K562 (cell line): Measurements from ENCODE around the gene GPX6. TPM values are rescaled to one million over a fixed set of nuclear protein-coding genes. Genes with fewer than 3 reads are reported as not detected.
A peak's percentile ranks its signal among the peaks of the same experiment; 100 is the strongest.

ENCODE experiments used
- CCAR2 ChIP-seq: fragments of 200-400 bp; formaldehyde crosslinking; IDR thresholded peaks from 2 replicates; pipeline ENCODE4 v1.6.1; 2017; ENCODE audit warnings: mild to moderate bottlenecking, low read depth, low read length
- CCNT2 ChIP-seq: IDR thresholded peaks from 2 replicates; pipeline ENCODE4 v1.6.1; 2011; ENCODE audit warnings: borderline replicate concordance, low read depth, mild to moderate bottlenecking, moderate library complexity, mixed read lengths, low read length; ENCODE audit not compliant: insufficient read length; ENCODE audit errors: extremely low read depth
- DACH1 ChIP-seq: fragments of 450-650 bp; IDR thresholded peaks from 2 replicates; pipeline ENCODE4 v1.6.1; 2018; ENCODE audit not compliant: partially characterized antibody
- ETV1 ChIP-seq: fragments of 450-650 bp; conservative IDR thresholded peaks from 2 replicates; pipeline ENCODE4 v1.6.1; 2016; ENCODE audit warnings: missing genetic modification characterization, control low read depth, low read depth, missing compliant biosample characterization
- FOXK1 ChIP-seq: sonication (generic); formaldehyde crosslinking; IDR thresholded peaks from 2 replicates; pipeline ENCODE4 v1.8.0; 2022; ENCODE audit warnings: missing genetic modification reagents, mild to moderate bottlenecking, borderline replicate concordance
- GABPB2 ChIP-seq: fragments of 250-450 bp; sonication (Bioruptor Pico); conservative IDR thresholded peaks from 2 replicates; pipeline ENCODE4 v1.5.1; 2021; ENCODE audit warnings: mild to moderate bottlenecking
- HDAC1 ChIP-seq, 2 experiments: fragments of 450-650 bp; IDR thresholded peaks; 2 replicates each; pipeline ENCODE4 v1.6.1; 2016 to 2017; ENCODE audit warnings: inconsistent platforms in 1 of 2, mild to moderate bottlenecking in 1 of 2, moderate library complexity in 1 of 2
- JUNB ChIP-seq: fragments of 450-650 bp; formaldehyde crosslinking; conservative IDR thresholded peaks from 2 replicates; pipeline ENCODE4 v1.4.0; 2020; ENCODE audit warnings: mild to moderate bottlenecking
- KDM5B ChIP-seq: fragments of 200-600 bp; sonication (generic); IDR thresholded peaks from 2 replicates; pipeline ENCODE4 v1.6.1; 2012; ENCODE audit warnings: low read depth, mild to moderate bottlenecking, moderate library complexity, low read length, control low read depth, inconsistent platforms; ENCODE audit not compliant: insufficient replicate concordance
- MTA2 ChIP-seq: fragments of 450-650 bp; IDR thresholded peaks from 2 replicates; pipeline ENCODE4 v1.6.1; 2016; ENCODE audit warnings: low read depth
- RAD21 ChIP-seq, 2 experiments: fragments of 250-450 bp in 1 of 2; fragments of 450-650 bp in 1 of 2; sonication (Bioruptor Pico) in 1 of 2; formaldehyde crosslinking in 1 of 2; IDR thresholded peaks in 1 of 2; conservative IDR thresholded peaks in 1 of 2; 2 replicates each; pipeline versions ENCODE4 v1.4.0 to v1.8.0; 2020 to 2022; ENCODE audit warnings: mild to moderate bottlenecking in 2 of 2, moderate library complexity in 1 of 2
- SMARCA4 ChIP-seq: fragments of 450-650 bp; IDR thresholded peaks from 2 replicates; pipeline ENCODE4 v1.6.1; 2016
- STAT5B ChIP-seq: fragments of 250-450 bp; sonication (Bioruptor Pico); IDR thresholded peaks from 2 replicates; pipeline ENCODE4 v1.8.0; 2021; ENCODE audit warnings: mild to moderate bottlenecking, inconsistent platforms
- TAF7 ChIP-seq: fragments of 450-650 bp; IDR thresholded peaks from 2 replicates; pipeline ENCODE4 v1.6.1; 2016; ENCODE audit warnings: missing genetic modification characterization, missing compliant biosample characterization
- TCF7 ChIP-seq: sonication (generic); IDR thresholded peaks from 2 replicates; pipeline ENCODE4 v1.6.1; 2016; ENCODE audit warnings: antibody characterized with exemption, borderline replicate concordance
- TSC22D4 ChIP-seq: fragments of 450-650 bp; IDR thresholded peaks from 2 replicates; pipeline ENCODE4 v1.6.1; 2016; ENCODE audit warnings: missing genetic modification characterization, missing biosample characterization, control low read depth
- XRCC4 ChIP-seq: IDR thresholded peaks from one replicate; pipeline ENCODE4 v1.6.1; 2011; ENCODE audit not compliant: insufficient read depth, insufficient read length; ENCODE audit errors: extremely low read depth
- ZBTB8A ChIP-seq: fragments of 450-650 bp; IDR thresholded peaks from 2 replicates; pipeline ENCODE4 v1.6.1; 2018; ENCODE audit warnings: mild to moderate bottlenecking, moderate library complexity; ENCODE audit not compliant: partially characterized antibody
- ZKSCAN1 ChIP-seq: fragments of 150-350 bp; IDR thresholded peaks from 2 replicates; pipeline ENCODE4 v1.6.1; 2016; ENCODE audit warnings: low read depth, low read length
- ZNF121 ChIP-seq: sonication (generic); formaldehyde crosslinking; conservative IDR thresholded peaks from 2 replicates; pipeline ENCODE4 v1.8.0; 2022; ENCODE audit warnings: missing genetic modification reagents
- ZNF24 ChIP-seq: fragments of 450-650 bp; IDR thresholded peaks from 2 replicates; pipeline ENCODE4 v1.6.1; 2016
- ZNF436 ChIP-seq: fragments of 250-450, 450-650 bp; sonication (Bioruptor Pico); formaldehyde crosslinking; IDR thresholded peaks from 2 replicates; pipeline ENCODE4 v1.7.0; 2020; ENCODE audit warnings: mild to moderate bottlenecking
- ZNF57 ChIP-seq: fragments of 450-650 bp; formaldehyde crosslinking; IDR thresholded peaks from 2 replicates; pipeline ENCODE4 v1.4.0; 2020; ENCODE audit warnings: mild to moderate bottlenecking, moderate library complexity
- ZNF589 ChIP-seq: fragments of 200-800 bp; sonication (Bioruptor generic); IDR thresholded peaks from 2 replicates; pipeline ENCODE4 v1.6.1; 2016; ENCODE audit warnings: low read depth, missing genetic modification characterization, missing compliant biosample characterization
- polyA plus RNA-seq, 8 experiments: library from polyadenylated mRNA; depleted of rRNA in 4 of 8; stranded (reverse) in 5 of 8; unstranded in 3 of 8; fragments of >200 nt; fragmentation: Nextera tagmentation in 2 of 8; fragmentation: Illumina TruSeq in 1 of 8; extraction: Ambion mirVana in 2 of 8; extraction: Trizol in 1 of 8; gene quantifications; 2 replicates each; pipeline versions ENCODE4 v1.2.1 to v1.2.3, GENCODE V29; 2011 to 2014; ENCODE audit warnings: inconsistent platforms in 1 of 8, missing spikeins in 1 of 8
- total RNA-seq, 7 experiments: library from RNA; depleted of rRNA in 6 of 7; stranded (reverse); fragments of >200 nt in 6 of 7; fragmentation: Illumina TruSeq in 2 of 7; extraction: Trizol in 2 of 7; gene quantifications; 2 replicates each; pipeline versions ENCODE4 v1.2.1 to v1.2.3, GENCODE V29; 2011 to 2021; ENCODE audit warnings: low replicate concordance in 1 of 7
- TF ChIP-seq, protein P1 (sequence below): fragments of 450-650 bp; formaldehyde crosslinking; IDR thresholded peaks from 2 replicates; pipeline ENCODE4 v1.4.0; 2020; ENCODE audit warnings: mild to moderate bottlenecking, moderate library complexity
- TF ChIP-seq, protein P2 (sequence below): sonication (generic); IDR thresholded peaks from 2 replicates; pipeline ENCODE4 v1.6.1; 2016
- TF ChIP-seq, protein P3 (sequence below): fragments of 250-450 bp; sonication (Bioruptor Pico); IDR thresholded peaks from 2 replicates; pipeline ENCODE4 v1.5.1; 2021; ENCODE audit warnings: mild to moderate bottlenecking

The GPX6 gene
- total and polyA plus RNA-seq, 9 of the 15 experiments (the other 6 are each of a cell fraction or from before 2014, with no cell fraction given) = not detected

DNA sequence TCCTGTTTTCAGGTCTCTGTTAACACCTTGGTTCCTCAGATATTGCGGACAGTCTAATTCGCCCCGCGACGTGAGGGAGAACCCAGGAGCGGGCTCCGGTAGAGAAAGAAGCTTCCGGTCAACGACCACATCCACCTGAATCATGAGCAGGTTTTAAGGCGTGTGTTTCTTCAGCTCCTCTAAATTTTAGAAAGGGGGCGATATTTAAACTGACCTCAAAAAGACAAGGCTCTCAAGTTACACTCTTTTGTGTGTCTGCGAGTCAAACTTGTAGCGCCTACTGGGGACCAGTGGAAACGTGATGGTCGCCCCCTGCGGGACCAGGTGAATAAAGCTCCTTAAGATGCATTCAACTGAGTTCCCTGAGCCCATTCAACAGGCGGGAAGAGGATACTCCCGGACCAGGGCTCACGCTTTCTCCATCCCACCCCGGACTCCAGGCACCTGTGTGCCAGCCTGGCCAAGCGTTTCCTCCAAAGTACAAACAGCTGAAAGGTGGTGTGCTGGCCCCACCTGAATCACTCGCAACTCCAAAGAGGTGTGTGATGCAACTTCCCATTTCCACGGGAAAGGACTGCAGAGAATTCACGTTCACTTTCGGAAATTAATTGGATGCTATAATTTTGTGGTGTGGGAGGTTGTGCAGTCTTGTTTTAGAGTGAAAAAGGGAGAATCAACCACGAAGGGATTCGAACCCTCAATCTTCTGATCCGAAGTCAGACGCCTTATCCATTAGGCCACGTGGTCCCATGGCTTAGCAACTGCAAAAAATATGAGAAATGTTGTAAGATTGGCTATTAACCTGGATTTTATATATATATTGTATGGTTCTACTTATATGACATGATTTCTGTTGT is 27.1 kb upstream of the GPX6 start (continued):
- TF ChIP-seq STAT5B (no peak), ZNF436 (CRISPR knock-in tag) (no peak), DACH1 (peak; percentile 91), HDAC1 (IDR thresholded peaks at IDR 0.05) (peak; percentile 82 to 94), RAD21 (CRISPR knock-in tag; conservative IDR thresholded peaks at IDR 0.05 in 1 of 2, IDR thresholded peaks at IDR 0.05 in 1 of 2) (peak; percentile 89 to 90), ZKSCAN1 (peak; percentile 17; the same call in 1 of the 2 replicates), FOXK1 (CRISPR knock-in tag) (peak; percentile 50; the same call in 1 of the 2 replicates), GABPB2 (no peak), KDM5B (peak; percentile 66), ETV1 (peak; percentile 91), ZBTB8A (peak; percentile 90), JUNB (CRISPR knock-in tag) (no peak), TAF7 (tag) (no peak), CCAR2 (no peak), CCNT2 (no peak), TSC22D4 (tag) (no peak), ZNF121 (CRISPR knock-in tag) (no peak), SMARCA4 (peak; percentile 72), ZNF57 (CRISPR knock-in tag) (no peak), TCF7 (peak; percentile 78; the same call in 1 of the 2 replicates), XRCC4 (no peak), ZNF24 (peak; percentile 73), MTA2 (no peak), ZNF589 (CRISPR knock-in tag) (no peak)
- TF ChIP-seq, protein P1, sequence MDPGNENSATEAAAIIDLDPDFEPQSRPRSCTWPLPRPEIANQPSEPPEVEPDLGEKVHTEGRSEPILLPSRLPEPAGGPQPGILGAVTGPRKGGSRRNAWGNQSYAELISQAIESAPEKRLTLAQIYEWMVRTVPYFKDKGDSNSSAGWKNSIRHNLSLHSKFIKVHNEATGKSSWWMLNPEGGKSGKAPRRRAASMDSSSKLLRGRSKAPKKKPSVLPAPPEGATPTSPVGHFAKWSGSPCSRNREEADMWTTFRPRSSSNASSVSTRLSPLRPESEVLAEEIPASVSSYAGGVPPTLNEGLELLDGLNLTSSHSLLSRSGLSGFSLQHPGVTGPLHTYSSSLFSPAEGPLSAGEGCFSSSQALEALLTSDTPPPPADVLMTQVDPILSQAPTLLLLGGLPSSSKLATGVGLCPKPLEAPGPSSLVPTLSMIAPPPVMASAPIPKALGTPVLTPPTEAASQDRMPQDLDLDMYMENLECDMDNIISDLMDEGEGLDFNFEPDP = no peak
- TF ChIP-seq, protein P2, sequence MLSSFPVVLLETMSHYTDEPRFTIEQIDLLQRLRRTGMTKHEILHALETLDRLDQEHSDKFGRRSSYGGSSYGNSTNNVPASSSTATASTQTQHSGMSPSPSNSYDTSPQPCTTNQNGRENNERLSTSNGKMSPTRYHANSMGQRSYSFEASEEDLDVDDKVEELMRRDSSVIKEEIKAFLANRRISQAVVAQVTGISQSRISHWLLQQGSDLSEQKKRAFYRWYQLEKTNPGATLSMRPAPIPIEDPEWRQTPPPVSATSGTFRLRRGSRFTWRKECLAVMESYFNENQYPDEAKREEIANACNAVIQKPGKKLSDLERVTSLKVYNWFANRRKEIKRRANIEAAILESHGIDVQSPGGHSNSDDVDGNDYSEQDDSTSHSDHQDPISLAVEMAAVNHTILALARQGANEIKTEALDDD = peak; percentile 69
- TF ChIP-seq, protein P3, sequence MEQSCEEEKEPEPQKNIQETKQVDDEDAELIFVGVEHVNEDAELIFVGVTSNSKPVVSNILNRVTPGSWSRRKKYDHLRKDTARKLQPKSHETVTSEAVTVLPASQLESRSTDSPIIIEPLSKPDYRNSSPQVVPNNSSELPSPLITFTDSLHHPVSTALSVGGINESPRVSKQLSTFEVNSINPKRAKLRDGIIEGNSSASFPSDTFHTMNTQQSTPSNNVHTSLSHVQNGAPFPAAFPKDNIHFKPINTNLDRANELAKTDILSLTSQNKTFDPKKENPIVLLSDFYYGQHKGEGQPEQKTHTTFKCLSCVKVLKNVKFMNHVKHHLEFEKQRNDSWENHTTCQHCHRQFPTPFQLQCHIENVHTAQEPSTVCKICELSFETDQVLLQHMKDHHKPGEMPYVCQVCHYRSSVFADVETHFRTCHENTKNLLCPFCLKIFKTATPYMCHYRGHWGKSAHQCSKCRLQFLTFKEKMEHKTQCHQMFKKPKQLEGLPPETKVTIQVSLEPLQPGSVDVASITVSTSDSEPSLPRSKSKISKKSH (CRISPR knock-in tag) = no peak
